PFSK-1 (cell line): ENCODE measurements around the gene UCP1.

Source experiments
- FOXP2 ChIP-seq: optimal IDR thresholded peaks from 2 replicates; pipeline ENCODE3; 2011; ENCODE audit warnings: borderline replicate concordance, control low read depth, inconsistent platforms; ENCODE audit not compliant: insufficient read depth; ENCODE audit errors: extremely low read length, extremely low read depth
- POLR2AphosphoS5 ChIP-seq: IDR thresholded peaks from 2 replicates; pipeline ENCODE4 v1.6.1; 2012; ENCODE audit warnings: low read depth, mild to moderate bottlenecking, control low read depth, low read length, moderate library complexity
- REST ChIP-seq, 2 experiments: IDR thresholded peaks; 2 replicates each; pipeline versions ENCODE4 v1.6.1 to v1.8.0; 2011 to 2012; ENCODE audit warnings: low read depth in 2 of 2, low read length in 2 of 2, control low read depth in 1 of 2, inconsistent platforms in 1 of 2, mild to moderate bottlenecking in 1 of 2, moderate library complexity in 1 of 2; ENCODE audit not compliant: insufficient read depth in 1 of 2
- SIN3A ChIP-seq: IDR thresholded peaks from 2 replicates; pipeline ENCODE4 v1.6.1; 2012; ENCODE audit warnings: mild to moderate bottlenecking, low read length, moderate library complexity, borderline replicate concordance; ENCODE audit not compliant: insufficient read depth
- TAF1 ChIP-seq: IDR thresholded peaks from 2 replicates; pipeline ENCODE4 v1.6.1; 2012; ENCODE audit warnings: low read length, control low read depth, borderline replicate concordance; ENCODE audit not compliant: insufficient read depth

The UCP1 gene

GRCh38 chr4:140611854-140612253 is 43.1 kb upstream of the UCP1 start:
- TF ChIP-seq FOXP2 (no peak), REST (IDR thresholded peaks at IDR 0.05; ENCODE audit: insufficient read depth in 1 of 2, low read depth in 2 of 2, low read length in 2 of 2) (no peak), POLR2AphosphoS5 (no peak), SIN3A (no peak), TAF1 (no peak)

GRCh38 chr4:140609548-140610425 is 41.0 kb upstream of the UCP1 start:
- no peak for TF ChIP-seq TAF1
- no peak for TF ChIP-seq REST (IDR thresholded peaks at IDR 0.05; ENCODE audit: insufficient read depth in 1 of 2, low read depth in 2 of 2, low read length in 2 of 2)
- no peak for TF ChIP-seq SIN3A
- no peak for TF ChIP-seq FOXP2
- no peak for TF ChIP-seq POLR2AphosphoS5

- TF ChIP-seq POLR2AphosphoS5 (no peak), TAF1 (no peak), SIN3A (no peak), REST (IDR thresholded peaks at IDR 0.05; ENCODE audit: insufficient read depth in 1 of 2, low read depth in 2 of 2, low read length in 2 of 2) (no peak), FOXP2 (no peak)
Observed at GRCh38 chr4:140607852-140608251, 39.1 kb upstream of the UCP1 start.

GRCh38 chr4:140604544-140604943 is 35.8 kb upstream of the UCP1 start:
- TF ChIP-seq POLR2AphosphoS5 (no peak), SIN3A (no peak), TAF1 (no peak), REST (IDR thresholded peaks at IDR 0.05; ENCODE audit: insufficient read depth in 1 of 2, low read depth in 2 of 2, low read length in 2 of 2) (no peak), FOXP2 (no peak)

- no peak for TF ChIP-seq TAF1
- no peak for TF ChIP-seq POLR2AphosphoS5
- no peak for TF ChIP-seq SIN3A
- no peak for TF ChIP-seq FOXP2
- no peak for TF ChIP-seq REST (IDR thresholded peaks at IDR 0.05; ENCODE audit: insufficient read depth in 1 of 2, low read depth in 2 of 2, low read length in 2 of 2)
Observed at GRCh38 chr4:140603286-140603685, 34.5 kb upstream of the UCP1 start.
